Sigmoid colon (tissue), 7 donors: ENCODE measurements around the gene SFTPB. TPM values are rescaled to one million over a fixed set of nuclear protein-coding genes. Genes with fewer than 3 reads are reported as not detected.

Source experiments
- DNase-seq: peaks from one replicate; pipeline ENCODE4 v3.0.0-alpha.2; 2019
- H3K27ac ChIP-seq, 4 donors: fragments of 200-600 bp; sonication (generic); one replicate each; pipeline ENCODE4 v1.5.1; 2016 to 2019; ENCODE audit warnings: mild to moderate bottlenecking in 1 of 4
- H3K27me3 ChIP-seq, 3 donors: fragments of 200-600 bp; sonication (generic); one replicate each; pipeline ENCODE4 v1.5.1; 2019; ENCODE audit warnings: mild to moderate bottlenecking in 1 of 3
- H3K36me3 ChIP-seq, 4 donors: fragments of 200-600 bp; sonication (generic); one replicate each; pipeline ENCODE4 v1.5.1; 2016 to 2019
- H3K4me1 ChIP-seq, 4 donors: fragments of 200-600 bp; sonication (generic); one replicate each; pipeline ENCODE4 v1.5.1; 2017 to 2019
- H3K4me3 ChIP-seq, 4 donors: fragments of 200-600 bp; sonication (generic); one replicate each; pipeline ENCODE4 v1.5.1; 2017 to 2019; ENCODE audit warnings: mild to moderate bottlenecking in 2 of 4, moderate library complexity in 1 of 4
- H3K9me3 ChIP-seq, 4 donors: fragments of 200-600 bp in 3 of 4; sonication (generic) in 3 of 4; one replicate each; pipeline versions ENCODE4 v1.5.1 to v1.6.1; 2013 to 2019
- EP300 ChIP-seq, 4 donors: sonication (generic); formaldehyde crosslinking; IDR thresholded peaks; one replicate each; pipeline ENCODE4 v1.6.1; 2017; ENCODE audit warnings: antibody characterized with exemption in 4 of 4
- POLR2A ChIP-seq, 2 donors: fragments of 450-650 bp; IDR thresholded peaks; one replicate each; pipeline ENCODE4 v1.6.1; 2016; ENCODE audit warnings: antibody characterized with exemption in 2 of 2, mild to moderate bottlenecking in 2 of 2, moderate library complexity in 2 of 2
- POLR2AphosphoS5 ChIP-seq, 4 donors: sonication (generic); formaldehyde crosslinking; IDR thresholded peaks; one replicate each; pipeline ENCODE4 v1.6.1; 2017; ENCODE audit warnings: antibody characterized with exemption in 4 of 4
- WGBS, 2 donors: extraction: QIAGEN DNeasy Blood & Tissue Kit; methylation state at CpG; one replicate each; pipeline ENCODE4 v1.1.7; 2013; 5-methylcytosine and 5-hydroxymethylcytosine counted together
- intact Hi-C: fragments of 100-400 bp; cut with DNase I; formaldehyde crosslinking; loops from one replicate; pipeline ENCODE4 v1.15.1; 2023
- polyA plus RNA-seq, 3 donors: library from polyadenylated mRNA; stranded (reverse); fragments of 200-250 nt; gene quantifications; one replicate each; pipeline ENCODE4 v1.2.3, GENCODE V29; 2013
- total RNA-seq, 4 donors: library from RNA; depleted of rRNA; stranded (reverse); fragments of >200 nt; gene quantifications; one replicate each; pipeline ENCODE4 v1.1.0, GENCODE V29; 2016
- TF ChIP-seq, protein P1 (sequence below), 4 experiments: fragments of 450-650 bp in 3 of 4; fragments of 200-600 bp in 1 of 4; IDR thresholded peaks; one replicate each; pipeline ENCODE4 v1.5.1; 2016 to 2019; ENCODE audit warnings: antibody characterized with exemption in 4 of 4, mild to moderate bottlenecking in 3 of 4, moderate library complexity in 2 of 4
- donor health status: healthy with polysubstance abuse.
- donor health status: Bipolar disorder and iron deficiency.
- donor health status: healthy.

The SFTPB gene
- total and polyA plus RNA-seq, 7 donors: 0.57 to 23.4 TPM; not detected in 5

DNA sequence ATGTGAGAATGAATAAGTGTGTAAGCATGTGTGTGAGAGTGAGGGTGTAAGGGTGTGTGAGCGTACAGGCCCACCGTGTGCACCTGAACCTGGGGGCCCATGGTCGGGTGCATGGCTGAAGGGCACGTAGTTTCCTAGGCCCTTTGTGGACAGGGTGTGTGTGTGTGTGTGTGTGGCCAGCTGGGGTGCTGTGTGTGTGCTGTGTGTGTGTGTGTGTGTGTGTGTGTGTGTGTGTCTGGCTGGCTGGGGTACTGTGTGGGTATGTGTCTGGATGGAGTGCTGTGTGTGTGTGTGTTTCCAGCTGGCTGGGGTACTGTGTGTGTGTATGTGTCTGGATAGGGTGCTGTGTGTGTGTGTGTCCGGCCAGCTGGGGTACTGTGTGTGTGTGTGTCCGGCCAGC, 2.0 kb downstream of the SFTPB start:
- Histone ChIP-seq H3K27me3 (no peaks in the 10 kb centered on the region), H3K36me3 (peaks cover 0 to 3% (median 0%) of the 10 kb centered on the region in 4 donors), H3K4me1 (peaks cover 0 to 3% (median 0%) of the 10 kb centered on the region in 4 donors), H3K27ac (no peak overlapping the region), H3K9me3 (no peaks in the 10 kb centered on the region), H3K4me3 (no peak overlapping the region)
- WGBS, 2 donors: 92 to 94% methylated on average over 6 of the region's 6 CpGs
- intact Hi-C loops: no loop called here
- DNase-seq: no peak
- TF ChIP-seq EP300 (IDR thresholded peaks at IDR 0.05): no peak
- TF ChIP-seq POLR2A (IDR thresholded peaks at IDR 0.05): no peak
- no peak for TF ChIP-seq POLR2AphosphoS5 (IDR thresholded peaks at IDR 0.05)
- TF ChIP-seq, protein P1, sequence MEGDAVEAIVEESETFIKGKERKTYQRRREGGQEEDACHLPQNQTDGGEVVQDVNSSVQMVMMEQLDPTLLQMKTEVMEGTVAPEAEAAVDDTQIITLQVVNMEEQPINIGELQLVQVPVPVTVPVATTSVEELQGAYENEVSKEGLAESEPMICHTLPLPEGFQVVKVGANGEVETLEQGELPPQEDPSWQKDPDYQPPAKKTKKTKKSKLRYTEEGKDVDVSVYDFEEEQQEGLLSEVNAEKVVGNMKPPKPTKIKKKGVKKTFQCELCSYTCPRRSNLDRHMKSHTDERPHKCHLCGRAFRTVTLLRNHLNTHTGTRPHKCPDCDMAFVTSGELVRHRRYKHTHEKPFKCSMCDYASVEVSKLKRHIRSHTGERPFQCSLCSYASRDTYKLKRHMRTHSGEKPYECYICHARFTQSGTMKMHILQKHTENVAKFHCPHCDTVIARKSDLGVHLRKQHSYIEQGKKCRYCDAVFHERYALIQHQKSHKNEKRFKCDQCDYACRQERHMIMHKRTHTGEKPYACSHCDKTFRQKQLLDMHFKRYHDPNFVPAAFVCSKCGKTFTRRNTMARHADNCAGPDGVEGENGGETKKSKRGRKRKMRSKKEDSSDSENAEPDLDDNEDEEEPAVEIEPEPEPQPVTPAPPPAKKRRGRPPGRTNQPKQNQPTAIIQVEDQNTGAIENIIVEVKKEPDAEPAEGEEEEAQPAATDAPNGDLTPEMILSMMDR (IDR thresholded peaks at IDR 0.05): no peak

DNA sequence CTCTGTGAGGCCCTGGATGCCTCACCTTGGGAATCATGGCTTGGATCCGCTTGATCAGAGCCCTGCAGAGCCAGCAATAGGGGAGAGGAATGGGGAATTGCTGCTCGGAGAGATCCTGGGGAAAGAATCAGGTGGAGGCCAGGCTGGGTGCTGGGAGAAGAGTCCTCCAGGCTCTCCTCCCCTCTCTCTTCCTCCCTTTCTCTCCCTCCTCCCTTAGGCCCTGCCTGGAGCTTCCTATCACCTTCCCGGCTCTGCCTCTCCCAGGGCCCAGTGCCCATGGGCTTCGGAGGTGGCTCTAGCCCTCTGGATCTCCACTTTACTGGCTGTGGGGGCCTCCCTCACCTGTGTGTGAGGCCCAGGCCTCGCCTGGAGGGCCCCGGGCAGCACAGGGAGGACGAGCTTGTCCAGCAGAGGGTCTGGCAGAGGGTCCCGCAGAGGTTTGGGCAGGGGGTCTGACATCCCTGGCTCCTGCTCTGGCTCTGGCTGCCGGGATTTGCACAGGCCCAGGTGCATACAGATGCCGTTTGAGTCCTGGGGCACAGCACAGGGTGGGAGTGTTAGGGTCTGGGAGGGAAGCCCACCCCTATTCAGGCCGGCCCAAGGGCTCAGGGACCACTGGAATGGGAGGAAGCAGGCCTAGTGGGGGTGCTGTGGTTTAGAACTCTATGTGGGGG, 2.6 kb downstream of the SFTPB start:
- Histone ChIP-seq H3K4me3 (no peak overlapping the region), H3K36me3 (peaks cover 0 to 3% (median 0%) of the 10 kb centered on the region in 4 donors), H3K9me3 (no peaks in the 10 kb centered on the region), H3K4me1 (peaks cover 0 to 3% (median 0%) of the 10 kb centered on the region in 4 donors), H3K27me3 (no peaks in the 10 kb centered on the region), H3K27ac (no peak overlapping the region)
- intact Hi-C loops: no loop called here
- no peak for TF ChIP-seq POLR2A (IDR thresholded peaks at IDR 0.05)
- no peak for TF ChIP-seq EP300 (IDR thresholded peaks at IDR 0.05)
- TF ChIP-seq POLR2AphosphoS5 (IDR thresholded peaks at IDR 0.05): no peak
- TF ChIP-seq, protein P1 (IDR thresholded peaks at IDR 0.05): no peak
- DNase-seq: peak; percentile 42
- 87 to 88% methylated on average over 11 of the region's 11 CpGs for WGBS, 2 donors

DNA sequence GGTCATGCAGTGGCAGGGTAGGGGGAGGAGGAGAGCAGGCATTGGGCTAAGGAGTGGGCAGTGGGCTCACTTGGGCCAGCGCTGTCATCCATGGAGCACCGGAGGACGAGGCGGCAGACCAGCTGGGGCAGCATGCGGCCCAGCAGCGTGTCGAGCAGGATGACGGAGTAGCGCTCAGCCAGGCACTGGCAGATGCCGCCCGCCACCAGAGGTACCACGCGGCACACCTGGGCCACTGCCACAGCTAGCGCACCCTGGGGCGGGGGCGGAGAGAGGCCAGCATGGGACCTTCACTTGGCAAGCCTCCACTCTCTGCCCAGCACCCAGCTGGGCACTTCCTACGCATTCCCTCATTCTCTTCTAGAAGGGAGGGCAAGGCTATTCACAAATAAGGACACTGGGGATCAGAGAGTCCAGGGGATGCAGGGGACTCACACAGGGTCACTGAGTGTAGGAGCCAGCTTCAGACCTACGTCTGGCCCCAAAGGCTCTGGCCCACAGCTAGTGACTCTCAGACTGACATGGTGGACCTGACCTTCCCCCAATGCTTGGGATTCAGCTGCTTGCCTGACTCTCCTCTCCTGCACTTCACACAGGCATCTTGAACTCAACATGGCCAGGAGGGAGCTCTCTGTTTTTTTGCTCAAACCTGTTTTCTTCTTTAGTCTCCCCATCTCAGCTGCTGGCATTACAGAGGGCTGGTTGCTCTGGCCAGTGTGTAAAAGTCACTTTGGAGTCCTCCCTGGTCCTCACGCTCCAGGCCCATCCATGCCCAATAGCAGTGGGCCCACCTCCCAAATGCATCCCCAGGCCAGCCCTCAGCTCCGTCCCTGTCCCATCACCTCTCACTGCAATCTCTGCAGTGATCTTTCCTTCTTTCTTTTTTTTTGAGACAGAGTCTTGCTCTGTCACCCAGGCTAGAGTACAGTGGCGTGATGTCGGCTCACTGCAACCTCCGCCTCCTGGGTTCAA, 4.1 kb downstream of the SFTPB start:
- Histone ChIP-seq H3K36me3 (peaks cover 0 to 3% (median 0%) of the 10 kb centered on the region in 4 donors), H3K27ac (peak overlapping the region in 1 of 4 donors; percentile 38), H3K4me3 (no peak overlapping the region), H3K27me3 (no peaks in the 10 kb centered on the region), H3K4me1 (peaks cover 0 to 3% (median 0%) of the 10 kb centered on the region in 4 donors), H3K9me3 (no peaks in the 10 kb centered on the region)
- TF ChIP-seq, protein P1 (IDR thresholded peaks at IDR 0.05): no peak
- TF ChIP-seq POLR2A (IDR thresholded peaks at IDR 0.05) (no peak), POLR2AphosphoS5 (IDR thresholded peaks at IDR 0.05) (no peak), EP300 (IDR thresholded peaks at IDR 0.05) (no peak)
- intact Hi-C loops: no loop called here
- DNase-seq: peak; percentile 44
- 96 to 97% methylated on average over 23 of the region's 23 CpGs for WGBS, 2 donors

DNA sequence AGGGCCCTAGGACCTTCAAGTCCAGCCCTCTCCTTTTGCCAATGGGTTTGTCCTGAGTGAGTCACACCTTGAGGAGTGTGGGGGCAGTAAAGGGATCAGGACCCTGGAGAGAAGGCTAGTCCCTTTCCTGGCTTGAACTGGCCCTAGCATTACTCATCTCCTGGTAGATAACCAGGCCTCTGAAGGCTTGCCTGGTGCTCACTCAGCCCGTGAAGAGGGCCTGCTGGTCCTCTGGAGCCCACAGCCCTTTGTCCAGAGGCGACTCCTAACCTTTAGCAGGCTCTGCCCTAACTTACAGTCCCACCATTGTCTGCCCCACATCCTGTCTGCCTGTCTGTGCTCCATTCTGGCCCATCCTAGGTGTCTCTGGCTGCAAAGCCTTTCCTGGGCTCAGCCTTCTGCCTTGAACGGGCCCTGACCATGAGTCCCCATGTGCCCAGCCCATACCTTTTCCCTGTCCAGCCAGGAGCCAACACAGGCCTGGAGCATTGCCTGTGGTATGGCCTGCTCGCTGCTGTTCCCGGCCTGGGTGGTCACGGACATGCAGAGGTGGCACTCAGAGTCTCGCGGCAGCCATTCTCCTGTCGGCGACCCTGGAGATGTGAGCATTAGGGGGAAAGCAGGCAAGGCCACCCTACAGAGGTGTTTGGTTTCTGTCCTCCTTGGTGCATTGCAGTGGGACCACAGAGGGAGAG, 5.0 kb downstream of the SFTPB start:
- TF ChIP-seq POLR2AphosphoS5 (IDR thresholded peaks at IDR 0.05): peak in 1 of 4 donors; percentile 18
- TF ChIP-seq EP300 (IDR thresholded peaks at IDR 0.05): no peak
- intact Hi-C loops: no loop called here
- 92 to 93% methylated on average over 10 of the region's 10 CpGs for WGBS, 2 donors
- peak; percentile 67 for DNase-seq
- Histone ChIP-seq H3K36me3 (peaks cover 0 to 9% (median 0%) of the 10 kb centered on the region in 4 donors), H3K9me3 (no peaks in the 10 kb centered on the region), H3K4me1 (peaks cover 0 to 3% (median 0%) of the 10 kb centered on the region in 4 donors), H3K4me3 (no peak overlapping the region), H3K27ac (peak overlapping the region in 1 of 4 donors; percentile 38), H3K27me3 (no peaks in the 10 kb centered on the region)
